ENCODE data around the gene ZNF536.

GRCh38 chr19:30391052-30391451 is 18.9 kb downstream of the ZNF536 start:
- TF ChIP-seq, protein P1, sequence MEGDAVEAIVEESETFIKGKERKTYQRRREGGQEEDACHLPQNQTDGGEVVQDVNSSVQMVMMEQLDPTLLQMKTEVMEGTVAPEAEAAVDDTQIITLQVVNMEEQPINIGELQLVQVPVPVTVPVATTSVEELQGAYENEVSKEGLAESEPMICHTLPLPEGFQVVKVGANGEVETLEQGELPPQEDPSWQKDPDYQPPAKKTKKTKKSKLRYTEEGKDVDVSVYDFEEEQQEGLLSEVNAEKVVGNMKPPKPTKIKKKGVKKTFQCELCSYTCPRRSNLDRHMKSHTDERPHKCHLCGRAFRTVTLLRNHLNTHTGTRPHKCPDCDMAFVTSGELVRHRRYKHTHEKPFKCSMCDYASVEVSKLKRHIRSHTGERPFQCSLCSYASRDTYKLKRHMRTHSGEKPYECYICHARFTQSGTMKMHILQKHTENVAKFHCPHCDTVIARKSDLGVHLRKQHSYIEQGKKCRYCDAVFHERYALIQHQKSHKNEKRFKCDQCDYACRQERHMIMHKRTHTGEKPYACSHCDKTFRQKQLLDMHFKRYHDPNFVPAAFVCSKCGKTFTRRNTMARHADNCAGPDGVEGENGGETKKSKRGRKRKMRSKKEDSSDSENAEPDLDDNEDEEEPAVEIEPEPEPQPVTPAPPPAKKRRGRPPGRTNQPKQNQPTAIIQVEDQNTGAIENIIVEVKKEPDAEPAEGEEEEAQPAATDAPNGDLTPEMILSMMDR (IDR thresholded peaks at IDR 0.05) = no peak
- no peak for TF ChIP-seq POLR2A (IDR thresholded peaks at IDR 0.05)

All from right lobe of liver (tissue), 4 donors.